ENCODE measurements around the gene PIGU.

Gene PIGU

GRCh38 chr20:34549291-34549928 is 127.5 kb downstream of the PIGU start:
- ChIA-PET CTCF (interaction anchor here (0.7 to 1.1 kb wide), 2 partner anchors 10 to 237 kb away, joined by 4 to 5 read pairs; no protein-coding TSS in a partner anchor), POLR2A (interaction anchor here (0.6 kb wide), 1 partner anchor 125 kb away, joined by 3 read pairs; no protein-coding TSS in a partner anchor)
- Histone ChIP-seq H3K36me3 (ENCODE audit: control insufficient read depth in 2 of 2, insufficient read depth in 1 of 2, low read length in 2 of 2) (no peaks in the 10 kb centered on the region), H3K9me3 (ENCODE audit: control insufficient read depth, insufficient read depth, low read depth, low read length) (no peaks in the 10 kb centered on the region), H3K4me1 (ENCODE audit: control insufficient read depth, insufficient read depth, low read length) (no peaks in the 10 kb centered on the region), H3K4me3 (ENCODE audit: low read depth, low read length) (no peak overlapping the region), H3K27ac (ENCODE audit: extremely low read depth, low read depth, low read length) (no peak overlapping the region)
- TF ChIP-seq, protein P1, sequence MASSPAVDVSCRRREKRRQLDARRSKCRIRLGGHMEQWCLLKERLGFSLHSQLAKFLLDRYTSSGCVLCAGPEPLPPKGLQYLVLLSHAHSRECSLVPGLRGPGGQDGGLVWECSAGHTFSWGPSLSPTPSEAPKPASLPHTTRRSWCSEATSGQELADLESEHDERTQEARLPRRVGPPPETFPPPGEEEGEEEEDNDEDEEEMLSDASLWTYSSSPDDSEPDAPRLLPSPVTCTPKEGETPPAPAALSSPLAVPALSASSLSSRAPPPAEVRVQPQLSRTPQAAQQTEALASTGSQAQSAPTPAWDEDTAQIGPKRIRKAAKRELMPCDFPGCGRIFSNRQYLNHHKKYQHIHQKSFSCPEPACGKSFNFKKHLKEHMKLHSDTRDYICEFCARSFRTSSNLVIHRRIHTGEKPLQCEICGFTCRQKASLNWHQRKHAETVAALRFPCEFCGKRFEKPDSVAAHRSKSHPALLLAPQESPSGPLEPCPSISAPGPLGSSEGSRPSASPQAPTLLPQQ (tag by site-specific recombination; IDR thresholded peaks at IDR 0.05) = peak; percentile 65
- TF ChIP-seq ZSCAN30 (tag by site-specific recombination; IDR thresholded peaks at IDR 0.05) (0 out of 2 replicates have a peak, but pooled peaks have one; percentile 29), MZF1 (tag by site-specific recombination; IDR thresholded peaks at IDR 0.05; ENCODE audit: borderline replicate concordance) (no peak), ZBTB8A (tag by site-specific recombination; IDR thresholded peaks at IDR 0.05) (peak; percentile 65; the same call in 1 of the 2 replicates), ZNF133 (tag by site-specific recombination; IDR thresholded peaks at IDR 0.05) (no peak), IKZF3 (tag by site-specific recombination; IDR thresholded peaks at IDR 0.05) (peak; percentile 59; the same call in 1 of the 2 replicates), SP2 (tag by site-specific recombination; IDR thresholded peaks at IDR 0.05) (peak; percentile 39; the same call in 1 of the 2 replicates), ZNF600 (tag by site-specific recombination; IDR thresholded peaks at IDR 0.05) (peak; percentile 92), ZNF561 (tag by site-specific recombination; IDR thresholded peaks at IDR 0.05; ENCODE audit: borderline replicate concordance) (0 out of 2 replicates have a peak, but pooled peaks have one; percentile 32), ZNF626 (tag by site-specific recombination; IDR thresholded peaks at IDR 0.05) (no peak), ZFHX2 (tag by site-specific recombination; conservative IDR thresholded peaks at IDR 0.05) (peak; percentile 59), ZNF366 (tag by site-specific recombination; conservative IDR thresholded peaks at IDR 0.05) (peak; percentile 51; the same call in 1 of the 2 replicates), ZNF629 (tag by site-specific recombination; IDR thresholded peaks at IDR 0.05) (peak; percentile 47; the same call in 1 of the 2 replicates), BCL11A (tag by site-specific recombination; IDR thresholded peaks at IDR 0.05; ENCODE audit: low read depth) (0 out of 2 replicates have a peak, but pooled peaks have one; percentile 16), OSR2 (tag by site-specific recombination; IDR thresholded peaks at IDR 0.05) (peak; percentile 13; the same call in 1 of the 2 replicates), MYNN (tag by site-specific recombination; IDR thresholded peaks at IDR 0.05; ENCODE audit: borderline replicate concordance) (peak; percentile 64; the same call in 1 of the 2 replicates), KLF9 (tag by site-specific recombination; IDR thresholded peaks at IDR 0.05; ENCODE audit: low read depth) (peak; percentile 81), ZBTB17 (tag by site-specific recombination; IDR thresholded peaks at IDR 0.05) (peak; percentile 73), KLF8 (tag by site-specific recombination; IDR thresholded peaks at IDR 0.05) (0 out of 2 replicates have a peak, but pooled peaks have one; percentile 12), EGR2 (tag by site-specific recombination; IDR thresholded peaks at IDR 0.05; ENCODE audit: low read depth) (peak; percentile 5; the same call in 1 of the 2 replicates)
- TF ChIP-seq, protein P2, sequence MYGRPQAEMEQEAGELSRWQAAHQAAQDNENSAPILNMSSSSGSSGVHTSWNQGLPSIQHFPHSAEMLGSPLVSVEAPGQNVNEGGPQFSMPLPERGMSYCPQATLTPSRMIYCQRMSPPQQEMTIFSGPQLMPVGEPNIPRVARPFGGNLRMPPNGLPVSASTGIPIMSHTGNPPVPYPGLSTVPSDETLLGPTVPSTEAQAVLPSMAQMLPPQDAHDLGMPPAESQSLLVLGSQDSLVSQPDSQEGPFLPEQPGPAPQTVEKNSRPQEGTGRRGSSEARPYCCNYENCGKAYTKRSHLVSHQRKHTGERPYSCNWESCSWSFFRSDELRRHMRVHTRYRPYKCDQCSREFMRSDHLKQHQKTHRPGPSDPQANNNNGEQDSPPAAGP (tag by site-specific recombination; IDR thresholded peaks at IDR 0.05) = peak; percentile 34; the same call in 1 of the 2 replicates
- TF ChIP-seq, protein P3, sequence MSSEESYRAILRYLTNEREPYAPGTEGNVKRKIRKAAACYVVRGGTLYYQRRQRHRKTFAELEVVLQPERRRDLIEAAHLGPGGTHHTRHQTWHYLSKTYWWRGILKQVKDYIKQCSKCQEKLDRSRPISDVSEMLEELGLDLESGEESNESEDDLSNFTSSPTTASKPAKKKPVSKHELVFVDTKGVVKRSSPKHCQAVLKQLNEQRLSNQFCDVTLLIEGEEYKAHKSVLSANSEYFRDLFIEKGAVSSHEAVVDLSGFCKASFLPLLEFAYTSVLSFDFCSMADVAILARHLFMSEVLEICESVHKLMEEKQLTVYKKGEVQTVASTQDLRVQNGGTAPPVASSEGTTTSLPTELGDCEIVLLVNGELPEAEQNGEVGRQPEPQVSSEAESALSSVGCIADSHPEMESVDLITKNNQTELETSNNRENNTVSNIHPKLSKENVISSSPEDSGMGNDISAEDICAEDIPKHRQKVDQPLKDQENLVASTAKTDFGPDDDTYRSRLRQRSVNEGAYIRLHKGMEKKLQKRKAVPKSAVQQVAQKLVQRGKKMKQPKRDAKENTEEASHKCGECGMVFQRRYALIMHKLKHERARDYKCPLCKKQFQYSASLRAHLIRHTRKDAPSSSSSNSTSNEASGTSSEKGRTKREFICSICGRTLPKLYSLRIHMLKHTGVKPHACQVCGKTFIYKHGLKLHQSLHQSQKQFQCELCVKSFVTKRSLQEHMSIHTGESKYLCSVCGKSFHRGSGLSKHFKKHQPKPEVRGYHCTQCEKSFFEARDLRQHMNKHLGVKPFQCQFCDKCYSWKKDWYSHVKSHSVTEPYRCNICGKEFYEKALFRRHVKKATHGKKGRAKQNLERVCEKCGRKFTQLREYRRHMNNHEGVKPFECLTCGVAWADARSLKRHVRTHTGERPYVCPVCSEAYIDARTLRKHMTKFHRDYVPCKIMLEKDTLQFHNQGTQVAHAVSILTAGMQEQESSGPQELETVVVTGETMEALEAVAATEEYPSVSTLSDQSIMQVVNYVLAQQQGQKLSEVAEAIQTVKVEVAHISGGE (tag by site-specific recombination; conservative IDR thresholded peaks at IDR 0.05; ENCODE audit: low read depth) = no peak
- TF ChIP-seq, protein P4, sequence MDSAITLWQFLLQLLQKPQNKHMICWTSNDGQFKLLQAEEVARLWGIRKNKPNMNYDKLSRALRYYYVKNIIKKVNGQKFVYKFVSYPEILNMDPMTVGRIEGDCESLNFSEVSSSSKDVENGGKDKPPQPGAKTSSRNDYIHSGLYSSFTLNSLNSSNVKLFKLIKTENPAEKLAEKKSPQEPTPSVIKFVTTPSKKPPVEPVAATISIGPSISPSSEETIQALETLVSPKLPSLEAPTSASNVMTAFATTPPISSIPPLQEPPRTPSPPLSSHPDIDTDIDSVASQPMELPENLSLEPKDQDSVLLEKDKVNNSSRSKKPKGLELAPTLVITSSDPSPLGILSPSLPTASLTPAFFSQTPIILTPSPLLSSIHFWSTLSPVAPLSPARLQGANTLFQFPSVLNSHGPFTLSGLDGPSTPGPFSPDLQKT (IDR thresholded peaks at IDR 0.05; ENCODE audit: borderline replicate concordance, low read depth, low read length) = no peak
- TF ChIP-seq, protein P5, sequence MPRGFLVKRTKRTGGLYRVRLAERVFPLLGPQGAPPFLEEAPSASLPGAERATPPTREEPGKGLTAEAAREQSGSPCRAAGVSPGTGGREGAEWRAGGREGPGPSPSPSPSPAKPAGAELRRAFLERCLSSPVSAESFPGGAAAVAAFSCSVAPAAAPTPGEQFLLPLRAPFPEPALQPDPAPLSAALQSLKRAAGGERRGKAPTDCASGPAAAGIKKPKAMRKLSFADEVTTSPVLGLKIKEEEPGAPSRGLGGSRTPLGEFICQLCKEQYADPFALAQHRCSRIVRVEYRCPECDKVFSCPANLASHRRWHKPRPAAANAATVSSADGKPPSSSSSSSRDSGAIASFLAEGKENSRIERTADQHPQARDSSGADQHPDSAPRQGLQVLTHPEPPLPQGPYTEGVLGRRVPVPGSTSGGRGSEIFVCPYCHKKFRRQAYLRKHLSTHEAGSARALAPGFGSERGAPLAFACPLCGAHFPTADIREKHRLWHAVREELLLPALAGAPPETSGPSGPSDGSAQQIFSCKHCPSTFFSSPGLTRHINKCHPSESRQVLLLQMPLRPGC (tag by site-specific recombination; IDR thresholded peaks at IDR 0.05) = 0 out of 2 replicates have a peak, but pooled peaks have one; percentile 18
- TF ChIP-seq, protein P6, sequence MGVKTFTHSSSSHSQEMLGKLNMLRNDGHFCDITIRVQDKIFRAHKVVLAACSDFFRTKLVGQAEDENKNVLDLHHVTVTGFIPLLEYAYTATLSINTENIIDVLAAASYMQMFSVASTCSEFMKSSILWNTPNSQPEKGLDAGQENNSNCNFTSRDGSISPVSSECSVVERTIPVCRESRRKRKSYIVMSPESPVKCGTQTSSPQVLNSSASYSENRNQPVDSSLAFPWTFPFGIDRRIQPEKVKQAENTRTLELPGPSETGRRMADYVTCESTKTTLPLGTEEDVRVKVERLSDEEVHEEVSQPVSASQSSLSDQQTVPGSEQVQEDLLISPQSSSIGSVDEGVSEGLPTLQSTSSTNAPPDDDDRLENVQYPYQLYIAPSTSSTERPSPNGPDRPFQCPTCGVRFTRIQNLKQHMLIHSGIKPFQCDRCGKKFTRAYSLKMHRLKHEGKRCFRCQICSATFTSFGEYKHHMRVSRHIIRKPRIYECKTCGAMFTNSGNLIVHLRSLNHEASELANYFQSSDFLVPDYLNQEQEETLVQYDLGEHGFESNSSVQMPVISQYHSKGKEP (tag by site-specific recombination; IDR thresholded peaks at IDR 0.05) = no peak

All from HEK293 (cell line).